NCI-H510A treated with DMSO at 0.1 percent for 48 hours (cell line): Measurements from ENCODE around the gene GFRA1.
"Not testable (repeated sequence)": the region's sequence is repeated elsewhere in the genome, so short reads cannot be mapped to it uniquely, and the experiment has no call there.

Experiments
- DNase-seq: peaks from one replicate; lab custom pipeline; 2025; lab: John Stamatoyannopoulos, UW

GFRA1 gene

DNA sequence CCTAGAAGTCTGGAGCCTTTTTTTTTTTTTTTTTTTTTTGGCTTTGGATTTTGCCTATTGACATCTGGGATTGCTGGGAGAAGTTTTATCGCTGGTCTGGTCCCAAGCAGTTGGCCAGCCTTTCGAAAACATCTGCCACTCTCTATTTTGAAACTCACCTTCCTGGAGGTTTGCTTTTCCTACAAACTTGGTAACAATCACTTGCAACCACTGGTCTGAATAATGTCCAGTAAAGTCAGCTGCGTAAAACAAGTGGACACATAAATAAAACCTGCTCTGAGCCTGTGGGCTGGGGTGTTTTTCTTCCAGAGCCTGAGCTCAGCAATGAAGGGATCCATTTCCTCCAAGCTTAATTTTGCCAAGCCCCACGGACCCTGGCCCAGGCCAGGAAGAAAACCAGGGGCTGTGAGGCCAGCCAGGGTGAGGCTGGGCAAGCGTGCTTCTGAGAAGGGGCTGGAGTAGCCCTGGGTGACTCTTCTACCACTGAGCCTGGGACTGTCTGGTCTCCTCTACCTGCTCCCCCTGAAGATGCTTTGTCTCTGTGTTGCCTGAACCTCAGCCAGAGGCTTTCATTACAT is 202.2 kb downstream of the GFRA1 start:
- no peak for DNase-seq

DNA sequence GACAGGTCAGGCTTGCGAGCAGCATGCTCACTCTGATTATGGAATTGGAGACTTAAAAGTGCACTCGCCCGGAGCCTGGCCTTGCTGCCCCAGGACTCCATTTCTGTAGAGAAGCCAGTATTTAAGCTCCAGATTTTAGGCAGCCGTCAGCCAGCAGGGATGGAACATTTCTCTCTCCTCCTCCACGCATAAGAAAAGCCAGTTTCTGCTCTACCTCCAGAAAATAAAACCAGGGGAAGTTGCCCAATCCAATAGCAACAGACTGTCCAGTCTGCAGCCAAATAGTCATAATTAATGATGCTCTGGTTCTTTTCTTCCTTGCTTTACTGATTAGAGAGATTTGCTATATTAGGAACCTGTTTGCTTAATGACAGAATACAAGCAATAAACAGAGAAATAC is 203.2 kb downstream of the GFRA1 start:
- no peak for DNase-seq

DNA sequence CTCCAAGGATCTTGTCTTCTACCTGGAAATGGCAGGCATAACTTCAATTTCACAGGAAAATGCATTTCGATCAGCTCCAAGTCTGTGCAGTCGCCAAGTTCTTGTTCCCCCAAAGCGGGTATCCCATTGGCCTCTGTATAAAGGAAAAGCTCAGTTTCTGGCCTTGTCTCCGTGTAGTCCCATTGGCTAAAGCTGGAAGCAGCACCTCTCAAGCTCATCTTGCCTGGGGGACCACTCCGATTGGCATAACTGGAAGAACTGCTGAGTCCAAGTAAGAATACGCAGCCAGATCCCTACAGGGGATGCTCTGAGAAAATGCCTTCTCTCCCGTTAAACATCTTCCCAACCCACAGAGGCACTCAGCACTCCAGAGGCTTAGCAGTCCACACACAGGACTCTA is 205.2 kb downstream of the GFRA1 start:
- no peak for DNase-seq

DNA sequence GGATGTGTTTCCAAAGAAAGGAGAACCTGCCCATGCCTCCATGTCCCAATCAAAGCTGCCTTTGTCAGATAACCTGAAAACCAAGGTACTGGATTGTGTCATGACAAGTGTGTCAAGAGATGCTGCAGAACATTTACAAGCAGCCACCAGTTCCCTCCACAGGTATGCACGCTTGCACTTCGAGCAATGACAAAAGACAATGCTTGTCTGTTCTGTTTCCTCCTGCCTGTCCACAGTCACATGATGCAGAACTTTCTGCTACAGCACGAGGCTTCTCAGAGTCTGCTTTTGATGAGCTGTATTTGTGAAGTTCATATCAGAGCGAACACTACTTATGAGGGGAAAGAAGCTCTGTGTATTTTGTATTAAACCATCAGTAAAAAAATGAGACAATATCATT is 209.9 kb downstream of the GFRA1 start:
- DNase-seq = no peak

DNA sequence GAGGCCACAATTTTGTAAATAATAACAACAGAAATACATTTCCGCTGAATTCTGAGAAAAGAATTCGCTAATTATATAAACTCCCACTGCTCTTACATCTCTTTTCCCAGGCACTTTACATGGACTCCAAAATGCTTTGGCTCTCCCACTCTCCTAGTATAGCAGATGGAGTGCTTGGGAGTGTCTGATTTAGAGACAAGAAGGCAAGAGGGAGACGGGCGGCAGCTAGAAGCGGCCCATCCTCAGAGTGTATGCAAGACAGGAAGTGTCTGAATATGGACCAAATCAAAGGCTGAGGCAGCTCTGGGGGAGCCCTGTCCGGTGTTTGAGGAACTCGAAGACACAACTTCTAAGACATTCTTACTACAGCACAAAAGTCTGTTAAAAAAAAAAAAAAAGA is 212.1 kb downstream of the GFRA1 start:
- no peak for DNase-seq

DNA sequence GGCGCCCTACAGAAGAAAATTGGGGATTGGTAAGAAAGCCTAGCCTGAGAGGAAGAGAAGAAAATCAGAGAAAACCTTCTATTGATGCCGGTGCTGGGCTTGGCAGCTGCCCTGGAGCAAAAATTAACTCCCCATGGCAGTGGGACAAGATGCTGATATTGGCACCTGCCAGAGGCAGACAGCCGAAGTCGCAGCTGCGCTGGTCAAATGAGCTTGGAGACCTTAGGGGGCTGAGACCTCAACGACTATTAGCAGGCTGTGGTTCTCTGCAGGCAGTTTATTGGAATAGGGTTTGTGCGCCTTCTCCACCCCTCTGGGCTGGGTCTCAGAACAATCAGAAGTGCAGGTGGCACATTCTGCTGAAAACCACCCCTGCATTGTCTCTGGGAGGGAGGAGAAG is 213.7 kb downstream of the GFRA1 start:
- no peak for DNase-seq

DNA sequence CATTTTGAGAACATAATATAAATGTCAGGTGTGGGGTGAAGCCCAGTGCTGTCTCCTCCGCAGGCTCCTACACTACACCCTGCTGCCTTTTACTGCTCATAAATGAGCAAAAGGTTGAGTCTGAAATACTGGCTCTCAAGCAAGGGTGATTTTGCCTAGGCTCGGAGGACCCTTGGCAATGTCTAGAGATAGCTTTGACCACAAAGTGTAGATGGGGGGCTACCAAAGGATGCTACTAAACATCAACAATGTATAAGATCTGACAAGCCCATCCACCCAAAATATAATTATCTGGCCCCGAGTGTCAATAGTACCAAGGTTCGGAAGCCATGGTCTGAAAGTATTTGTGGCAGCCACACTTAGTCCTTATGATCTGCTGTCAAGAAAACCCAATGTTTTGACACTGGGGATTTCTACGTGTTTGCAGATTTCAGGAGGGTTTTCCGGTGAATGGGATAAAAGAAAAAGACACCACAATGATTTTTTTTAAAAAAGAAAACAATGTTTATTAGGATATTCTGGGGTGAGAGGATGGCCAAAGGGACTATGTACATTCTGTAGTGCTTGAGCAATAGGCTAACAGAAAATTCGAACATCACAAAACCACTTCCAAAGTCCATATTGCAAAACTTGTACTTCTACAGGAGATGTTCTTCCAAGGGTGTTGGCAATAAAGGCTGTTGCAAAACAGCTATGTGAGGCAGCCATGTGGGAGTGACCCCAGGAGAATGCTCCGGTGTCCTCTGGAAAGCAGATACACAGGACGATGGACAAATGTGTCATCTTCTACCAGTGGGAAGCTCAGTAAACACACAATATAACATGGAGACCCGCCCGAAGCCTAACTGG is 216.3 kb downstream of the GFRA1 start:
- no peak for DNase-seq

DNA sequence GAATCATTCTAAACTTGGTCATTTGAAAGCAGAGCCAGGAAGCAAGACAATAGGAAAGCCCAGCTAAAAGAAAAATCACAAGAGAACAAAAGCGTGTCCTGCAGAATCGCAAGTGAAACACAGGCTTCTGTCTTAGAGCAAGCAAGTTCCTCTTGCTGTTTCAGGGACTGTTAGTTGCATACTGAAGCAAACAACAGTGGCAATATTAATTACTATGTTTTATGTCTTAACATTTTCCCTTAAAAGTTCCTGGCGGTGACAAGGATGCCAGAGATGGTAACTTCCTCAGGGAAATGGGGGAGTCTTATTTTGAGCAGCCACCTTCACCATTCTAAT is 217.1 kb downstream of the GFRA1 start:
- DNase-seq = no peak

DNA sequence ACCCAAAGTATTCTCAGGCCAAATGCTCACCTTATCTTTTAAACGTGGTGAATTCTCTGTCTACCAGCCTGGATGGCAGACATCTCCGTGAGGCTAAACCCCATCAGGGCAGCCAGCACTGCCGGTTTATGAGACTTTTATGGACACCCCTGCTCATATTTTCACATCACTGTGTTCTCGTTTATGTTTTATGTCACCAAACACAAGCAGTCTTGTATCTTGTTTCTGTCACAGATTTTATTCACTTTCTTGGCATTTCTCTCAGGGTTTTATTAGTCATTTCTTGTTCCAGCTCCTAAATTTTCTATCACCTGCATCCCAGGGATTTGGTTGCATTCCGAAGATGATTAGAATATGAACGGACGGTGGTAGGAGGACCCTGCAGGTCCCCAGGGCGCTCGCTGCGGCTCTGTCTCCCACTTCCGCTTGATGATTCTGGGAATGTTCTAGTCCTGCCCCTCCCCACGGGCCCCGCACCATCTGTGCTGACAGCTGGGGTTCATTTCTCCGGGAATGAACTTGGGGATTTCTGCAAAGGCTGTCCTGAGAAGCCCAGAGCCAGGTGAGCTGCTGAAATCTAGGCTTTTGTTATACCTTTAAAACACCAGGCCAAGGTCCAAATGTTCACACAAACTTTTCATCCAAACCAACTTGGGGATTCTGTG is 217.6 kb downstream of the GFRA1 start:
- DNase-seq = no peak

DNA sequence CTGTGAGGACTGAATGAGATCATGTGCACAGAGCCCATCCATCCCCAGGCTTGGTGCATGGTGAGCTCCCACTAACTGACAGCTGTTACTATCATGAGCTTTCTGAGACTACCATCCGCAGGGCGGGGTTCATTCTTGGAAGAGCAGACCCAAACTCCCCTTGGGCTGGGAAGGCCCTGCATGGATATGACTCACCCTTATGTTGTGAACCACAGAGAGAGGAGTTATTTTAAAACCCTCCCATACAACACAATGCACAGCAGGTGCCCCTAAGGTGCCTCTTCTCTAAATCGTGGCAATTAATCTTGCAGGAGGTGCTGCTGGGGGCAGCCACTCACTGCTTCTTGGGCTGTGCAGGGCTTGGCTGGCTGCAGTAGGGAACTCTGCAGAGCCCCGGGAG is 219.1 kb downstream of the GFRA1 start:
- no peak for DNase-seq

DNA sequence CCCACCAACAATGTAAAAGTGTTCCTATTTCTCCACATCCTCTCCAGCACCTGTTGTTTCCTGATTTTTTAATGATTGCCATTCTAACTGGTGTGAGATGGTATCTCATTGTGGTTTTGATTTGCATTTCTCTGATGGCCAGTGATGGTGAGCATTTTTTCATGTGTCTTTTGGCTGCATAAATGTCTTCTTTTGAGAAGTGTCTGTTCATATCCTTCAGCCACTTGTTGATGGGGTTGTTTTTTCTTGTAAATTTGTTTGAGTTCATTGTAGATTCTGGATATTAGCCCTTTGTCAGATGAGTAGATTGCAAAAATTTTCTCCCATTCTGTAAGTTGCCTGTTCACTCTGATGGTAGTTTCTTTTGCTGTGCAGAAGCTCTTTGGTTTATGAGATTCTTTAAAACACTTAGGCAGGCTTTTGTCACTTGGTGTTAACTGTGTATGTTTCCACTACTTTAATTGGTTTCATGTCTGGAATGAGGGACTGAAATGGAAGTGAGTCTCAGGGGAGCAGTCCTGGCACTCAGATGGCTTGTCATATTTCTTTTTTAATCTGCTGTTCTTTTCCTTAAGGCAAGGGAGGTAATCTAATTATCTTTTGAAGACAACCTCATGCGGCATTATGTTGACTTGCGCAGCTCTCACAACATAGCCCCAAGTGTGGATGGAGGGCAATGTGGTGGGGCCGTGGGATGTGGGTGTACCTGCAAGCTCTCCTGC is 219.8 kb downstream of the GFRA1 start:
- not testable (repeated sequence) for DNase-seq

DNA sequence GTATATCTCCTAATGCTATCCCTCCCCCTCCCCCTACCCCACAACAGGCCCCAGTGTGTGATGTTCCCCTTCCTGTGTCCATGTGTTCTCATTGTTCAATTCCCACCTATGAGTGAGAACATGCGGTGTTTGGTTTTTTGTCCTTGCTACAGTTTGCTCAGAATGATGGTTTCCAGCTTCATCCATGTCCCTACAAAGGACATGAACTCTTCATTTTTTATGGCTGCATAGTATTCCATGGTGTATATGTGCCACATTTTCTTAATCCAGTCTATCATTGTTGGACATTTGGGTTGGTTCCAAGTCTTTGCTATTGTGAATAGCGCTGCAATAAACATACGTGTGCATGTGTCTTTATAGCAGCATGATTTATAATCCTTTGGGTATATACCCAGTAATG is 220.5 kb downstream of the GFRA1 start:
- DNase-seq = not testable (repeated sequence)

DNA sequence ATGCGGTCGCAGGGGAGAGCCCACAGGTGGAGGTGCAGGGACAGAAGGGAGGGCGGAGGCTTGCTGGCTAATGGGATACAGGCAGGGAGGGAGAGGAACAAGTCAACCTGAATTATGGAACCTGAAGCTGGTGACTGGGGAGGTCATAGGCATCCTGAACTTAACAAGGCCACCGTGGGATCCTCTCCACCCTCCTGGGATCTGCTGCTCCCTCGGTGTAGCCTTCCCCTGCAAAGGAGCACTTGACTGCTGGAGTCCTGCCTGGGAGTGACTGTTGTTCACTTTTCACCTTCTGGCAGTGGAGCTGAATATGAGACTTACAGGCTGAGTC is 223.1 kb downstream of the GFRA1 start:
- no peak for DNase-seq

DNA sequence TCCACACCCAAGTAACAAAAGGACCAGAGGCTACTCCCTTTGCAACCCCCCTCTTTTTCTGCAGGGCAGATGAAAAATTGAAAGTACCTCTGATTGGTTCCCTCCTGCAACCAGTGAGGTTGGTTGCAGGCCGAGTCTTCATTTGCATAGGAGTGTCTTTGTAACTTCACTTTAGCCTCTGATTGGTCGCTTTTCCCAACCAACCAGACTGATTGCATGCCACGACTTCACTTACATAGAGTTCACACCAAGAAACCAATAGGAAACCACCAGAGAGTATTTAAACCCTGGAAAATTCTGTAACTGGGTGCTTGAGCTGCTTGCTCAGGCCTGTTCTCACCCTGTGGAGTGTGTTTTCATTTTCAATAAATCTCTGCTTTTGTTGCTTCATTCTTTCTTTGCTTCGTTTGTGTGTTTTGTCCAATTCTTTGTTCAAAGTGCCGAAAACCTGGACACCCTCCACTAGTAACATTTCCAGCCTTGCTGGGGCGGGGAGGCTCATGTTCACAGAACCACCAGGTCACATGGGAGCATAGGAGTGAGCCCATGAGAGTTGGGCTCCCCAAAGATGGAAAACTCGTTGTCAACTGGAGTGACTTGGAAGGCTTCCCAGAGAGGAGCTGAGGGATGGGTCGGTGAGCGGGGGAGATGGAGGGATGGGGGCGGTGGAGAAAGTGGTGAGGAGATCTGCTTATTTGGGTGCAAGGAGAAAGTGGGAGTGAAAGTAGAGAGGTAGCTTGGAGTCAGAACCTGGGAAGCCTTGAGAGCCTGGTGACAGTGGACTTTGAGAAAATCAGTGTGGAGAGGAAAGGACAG is 223.6 kb downstream of the GFRA1 start:
- DNase-seq = no peak

DNA sequence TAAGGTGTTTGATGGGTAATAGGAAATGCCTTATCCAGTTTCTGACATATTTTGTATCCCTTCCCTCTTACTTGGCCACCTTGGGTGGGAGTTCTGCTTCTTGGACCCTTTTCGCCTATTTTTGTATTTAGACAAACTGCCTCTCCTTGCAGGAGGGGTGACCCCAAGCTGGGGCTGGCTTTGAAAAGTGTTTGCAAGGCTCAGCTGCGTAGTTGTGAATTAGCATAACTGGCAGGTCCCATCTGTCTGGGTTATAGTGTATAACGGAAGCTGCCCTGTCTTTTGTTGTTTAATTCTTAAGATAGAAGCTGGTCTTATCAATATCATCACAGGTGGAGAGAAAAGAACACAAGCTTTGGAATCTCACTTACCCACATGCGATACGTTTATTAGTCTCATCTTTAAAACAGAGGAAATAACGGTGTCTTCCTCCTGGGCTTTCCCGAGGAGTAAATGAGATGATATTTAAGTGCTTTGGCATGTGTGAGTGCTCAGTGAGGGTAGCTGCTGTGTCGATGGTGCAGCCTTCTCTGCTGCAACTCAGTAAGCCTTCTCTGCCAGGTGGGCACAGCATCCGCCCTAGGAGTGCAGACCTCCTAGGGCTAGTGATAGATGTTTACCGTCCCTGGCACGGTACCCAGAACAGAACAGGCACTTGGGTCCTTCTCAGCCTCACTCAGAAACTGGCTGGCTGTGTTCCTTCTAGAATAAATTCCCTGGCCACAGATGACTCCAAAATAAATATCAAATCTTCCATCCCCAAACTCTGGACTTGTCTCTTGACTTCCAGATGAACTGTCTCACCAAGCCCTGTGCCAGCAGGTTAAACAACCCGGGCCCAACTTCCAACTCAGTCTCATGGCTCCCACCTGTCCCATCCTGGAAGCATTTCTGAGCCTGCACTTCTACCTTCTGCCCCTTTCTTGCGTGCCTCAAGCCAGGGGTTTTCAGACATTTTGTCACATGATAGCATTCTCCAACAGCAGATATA is 227.3 kb downstream of the GFRA1 start:
- DNase-seq = no peak

DNA sequence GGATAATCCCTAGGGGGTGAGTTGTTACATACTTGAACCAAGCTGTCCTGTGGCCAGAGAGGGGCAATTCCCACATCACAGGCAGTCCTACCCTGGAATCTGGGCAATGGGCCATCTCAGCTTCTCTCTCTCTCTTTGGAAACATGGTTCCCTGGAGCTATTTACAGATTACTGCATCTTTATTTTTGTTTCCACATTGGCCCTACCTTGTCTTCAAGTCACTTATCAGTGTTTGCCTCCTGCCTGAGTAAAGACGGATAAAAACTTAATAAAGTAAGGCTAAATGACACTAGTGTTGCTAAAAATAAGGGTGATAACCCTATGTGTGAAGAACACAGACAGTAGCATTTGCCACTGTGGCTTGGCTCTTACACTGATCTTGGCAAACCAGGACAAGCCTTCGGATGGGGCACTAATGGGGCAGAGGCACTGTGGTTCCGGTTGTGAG is 228.2 kb downstream of the GFRA1 start:
- DNase-seq = no peak

DNA sequence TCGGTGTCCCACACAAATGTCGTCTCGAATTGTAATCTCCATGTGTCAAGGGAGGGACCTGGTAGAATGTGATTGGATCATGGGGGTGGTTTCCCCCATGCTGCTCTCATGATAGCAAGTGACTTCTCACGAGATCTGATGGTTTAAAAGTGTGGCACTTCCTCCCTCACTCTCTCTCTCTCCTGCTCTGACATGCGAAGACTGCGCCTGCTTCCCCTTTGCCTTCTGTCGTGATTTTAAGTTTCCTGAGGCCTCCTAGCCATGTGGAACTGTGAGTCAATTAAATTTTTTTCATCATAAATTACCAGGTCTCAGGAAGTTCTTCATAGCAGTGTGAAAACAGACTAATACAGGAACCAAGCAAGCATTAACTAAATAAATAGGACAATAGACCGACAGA is 229.1 kb downstream of the GFRA1 start:
- DNase-seq = no peak

DNA sequence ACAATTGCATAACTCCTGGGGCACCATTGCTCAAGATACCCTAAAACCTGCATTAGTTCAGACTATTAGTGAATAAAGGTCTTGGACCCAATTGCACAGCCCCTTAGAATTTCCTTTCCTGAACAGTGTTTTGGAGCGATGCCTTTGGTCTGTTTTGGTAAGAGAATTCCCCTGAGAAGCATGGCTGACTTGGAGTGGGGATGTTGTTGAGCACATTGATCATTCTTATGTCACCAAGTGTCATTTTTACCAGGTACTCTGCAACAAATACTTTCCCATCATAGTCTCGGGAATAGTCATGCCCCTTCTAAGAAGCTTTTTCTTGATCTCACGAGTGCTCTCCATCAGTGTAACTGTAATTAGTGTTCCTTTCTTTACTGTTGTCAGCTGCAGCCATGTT is 229.7 kb downstream of the GFRA1 start:
- no peak for DNase-seq

DNA sequence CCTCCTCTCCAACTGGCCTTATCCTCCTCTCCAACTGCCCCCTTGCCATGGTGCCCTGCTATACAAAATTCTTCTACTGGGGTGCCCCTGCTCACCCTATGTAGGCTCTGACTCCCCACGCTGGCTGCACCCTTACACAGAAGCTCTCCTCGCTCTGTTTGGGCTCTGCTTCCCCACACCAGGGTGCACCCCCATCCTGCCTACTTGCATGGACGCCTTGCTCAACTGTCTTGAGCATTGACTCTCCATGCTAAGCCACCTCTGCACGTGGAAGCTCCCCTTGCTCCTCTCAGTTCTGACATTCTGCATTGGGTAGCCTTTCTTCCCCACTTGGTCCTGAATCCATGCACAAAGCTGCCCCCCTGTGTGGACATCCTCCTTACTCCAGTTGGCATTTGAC is 231.1 kb downstream of the GFRA1 start:
- no peak for DNase-seq

DNA sequence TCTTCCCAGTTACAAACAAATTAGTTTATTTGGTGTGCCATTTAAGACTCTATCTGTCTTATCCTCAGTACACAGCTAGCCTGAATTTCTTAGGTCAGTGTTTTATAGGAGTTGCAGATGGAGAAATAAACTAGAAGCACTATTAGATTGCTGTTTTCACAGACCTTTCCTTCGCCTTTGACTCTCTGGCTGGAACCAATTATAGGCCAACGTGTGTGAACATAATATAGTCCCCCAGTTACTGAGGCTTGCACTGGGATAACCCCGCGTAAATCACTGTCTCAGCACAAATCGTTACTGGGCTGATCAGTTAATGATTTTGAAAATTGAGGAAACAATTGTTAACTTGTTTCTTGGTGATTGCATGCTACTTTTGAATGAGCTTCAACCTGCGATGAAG is 233.4 kb downstream of the GFRA1 start:
- DNase-seq = no peak

DNA sequence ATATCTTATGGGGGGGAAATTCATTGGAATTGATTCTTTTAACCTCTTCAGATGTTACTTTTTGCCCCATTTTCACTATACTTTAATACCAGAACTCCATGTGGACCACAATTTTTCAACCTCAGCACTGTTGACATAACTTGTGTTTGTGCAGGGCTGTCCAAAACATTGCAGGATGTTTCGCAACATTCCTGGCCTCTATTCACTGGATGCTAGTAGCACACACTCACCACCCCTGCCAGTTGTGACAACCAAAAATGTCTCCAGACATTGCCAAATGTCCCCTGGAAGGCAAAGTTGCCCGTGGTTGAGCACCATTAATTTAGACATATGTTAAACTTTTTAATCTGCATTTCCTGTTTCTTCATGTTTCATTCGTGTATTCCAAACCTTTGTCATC is 234.7 kb downstream of the GFRA1 start:
- DNase-seq = no peak
